ENCODE results near the gene RPS6KC1.

- TF ChIP-seq, protein P1, sequence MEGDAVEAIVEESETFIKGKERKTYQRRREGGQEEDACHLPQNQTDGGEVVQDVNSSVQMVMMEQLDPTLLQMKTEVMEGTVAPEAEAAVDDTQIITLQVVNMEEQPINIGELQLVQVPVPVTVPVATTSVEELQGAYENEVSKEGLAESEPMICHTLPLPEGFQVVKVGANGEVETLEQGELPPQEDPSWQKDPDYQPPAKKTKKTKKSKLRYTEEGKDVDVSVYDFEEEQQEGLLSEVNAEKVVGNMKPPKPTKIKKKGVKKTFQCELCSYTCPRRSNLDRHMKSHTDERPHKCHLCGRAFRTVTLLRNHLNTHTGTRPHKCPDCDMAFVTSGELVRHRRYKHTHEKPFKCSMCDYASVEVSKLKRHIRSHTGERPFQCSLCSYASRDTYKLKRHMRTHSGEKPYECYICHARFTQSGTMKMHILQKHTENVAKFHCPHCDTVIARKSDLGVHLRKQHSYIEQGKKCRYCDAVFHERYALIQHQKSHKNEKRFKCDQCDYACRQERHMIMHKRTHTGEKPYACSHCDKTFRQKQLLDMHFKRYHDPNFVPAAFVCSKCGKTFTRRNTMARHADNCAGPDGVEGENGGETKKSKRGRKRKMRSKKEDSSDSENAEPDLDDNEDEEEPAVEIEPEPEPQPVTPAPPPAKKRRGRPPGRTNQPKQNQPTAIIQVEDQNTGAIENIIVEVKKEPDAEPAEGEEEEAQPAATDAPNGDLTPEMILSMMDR (IDR thresholded peaks at IDR 0.05; ENCODE audit: low read depth, low read length, poor library complexity, severe bottlenecking) = no peak
- no peak for TF ChIP-seq EZH2phosphoT487 (IDR thresholded peaks at IDR 0.05; ENCODE audit: borderline replicate concordance, low read length)
Observed at GRCh38 chr1:213015099-213016050, 35.7 kb upstream of the RPS6KC1 start, which contains the start of gene ANGEL2.

Measured in DOHH2 (cell line).